Psoas muscle (tissue), 8 donors: ENCODE measurements around the gene IL12B. TPM values are rescaled to one million over a fixed set of nuclear protein-coding genes. Genes with fewer than 3 reads are reported as not detected.

ENCODE experiments used
- ATAC-seq, 4 donors: fragments of 200-7000 bp; cut with Tn5 transposase; one replicate each; pipeline ENCODE4 v1.9.1; 2020; ENCODE audit warnings: moderate library complexity in 3 of 4, mild to moderate bottlenecking in 2 of 4
- DNase-seq, 2 donors: peaks; one replicate each; pipeline ENCODE4 v3.0.0-alpha.2; 2020
- H3K27ac ChIP-seq: fragments of 200-600 bp; one replicate; pipeline ENCODE4 v1.8.0; 2022
- H3K27me3 ChIP-seq, 3 donors: fragments of 200-600 bp in 1 of 3; one replicate each; pipeline versions ENCODE4 v1.6.1 to v1.8.0; 2013 to 2022; ENCODE audit warnings: low read length in 2 of 3, mild to moderate bottlenecking in 2 of 3, moderate library complexity in 1 of 3; ENCODE audit not compliant: insufficient read depth in 3 of 3
- H3K36me3 ChIP-seq, 2 donors: fragments of 200-600 bp in 1 of 2; one replicate each; pipeline versions ENCODE4 v1.6.1 to v1.8.0; 2013 to 2022; ENCODE audit warnings: low read depth in 1 of 2, mild to moderate bottlenecking in 1 of 2, moderate library complexity in 1 of 2; ENCODE audit not compliant: insufficient read depth in 1 of 2
- H3K4me1 ChIP-seq: fragments of 200-600 bp; one replicate; pipeline ENCODE4 v1.8.0; 2022
- H3K4me3 ChIP-seq: fragments of 200-600 bp; one replicate; pipeline ENCODE4 v1.8.0; 2022; ENCODE audit warnings: mild to moderate bottlenecking
- H3K9me3 ChIP-seq: fragments of 200-600 bp; one replicate; pipeline ENCODE4 v1.8.0; 2022
- CTCF ChIP-seq: fragments of 200-600 bp; IDR thresholded peaks from one replicate; pipeline ENCODE4 v1.8.0; 2022; ENCODE audit warnings: antibody characterized with exemption
- WGBS, 3 donors: extraction: QIAGEN DNeasy Blood & Tissue Kit; methylation state at CpG; one replicate each; pipeline versions ENCODE4 v1.1.6 to v1.1.7; 2013; 5-methylcytosine and 5-hydroxymethylcytosine counted together
- intact Hi-C, 2 donors: fragments of 100-400 bp; cut with DNase I; formaldehyde crosslinking; loops; one replicate each; pipeline versions ENCODE4 v1.11.0 to v1.14.2; 2022
- polyA plus RNA-seq, 3 donors: library from polyadenylated mRNA; stranded (reverse); fragments of 200-250 nt; gene quantifications; one replicate each; pipeline ENCODE4 v1.2.3, GENCODE V29; 2013
- total RNA-seq, 4 donors: library from RNA; stranded (reverse); fragmentation: NEBNext Ultra II Directional in 2 of 4; extraction: Animal tissue kit (Norgen Biotek cat#: 25700) in 2 of 4; gene quantifications; one replicate each; pipeline versions ENCODE4 v1.2.1 to v1.2.4, GENCODE V29; 2021 to 2023
- donor health status: healthy with polysubstance abuse.
- donor health status: DM: no; HTN: no; CAD: no; lungs with moderate emphysema.
- donor health status: Bipolar disorder and iron deficiency.
- donor health status: healthy.
- donor health status: DM: yes; HTN: yes; CAD: no.
- donor health status: DM: no; HTN: no; CAD: no.
- donor health status: DM: no; HTN: no; CAD: no.
- donor health status: DM: yes; HTN: yes; CAD: no.

IL12B gene
- total and polyA plus RNA-seq, 7 donors = not detected

GRCh38 chr5:159318448-159318847 lies 11.8 kb downstream of the IL12B start:
- H3K36me3 ChIP-seq = no peaks in the 10 kb centered on the region
- H3K9me3 ChIP-seq = no peaks in the 10 kb centered on the region
- 83 to 85% (median 84%) methylated on average over 4 of the region's 4 CpGs for whole genome bisulfite sequencing, 3 donors
- TF ChIP-seq CTCF = no peak
- no peak overlapping the region for H3K4me3 ChIP-seq
- peaks cover 0 to 6% (median 0%) of the 10 kb centered on the region in 3 donors for H3K27me3 ChIP-seq
- no peak overlapping the region for H3K27ac ChIP-seq
- DNase-seq (no peak), ATAC-seq (no peak)
- no peaks in the 10 kb centered on the region for H3K4me1 ChIP-seq
- intact Hi-C loops = loop anchor here in 1 of 2 donors (5.0 kb wide), 1 partner anchor 161 kb away; no protein-coding TSS in a partner anchor

- Histone ChIP-seq H3K36me3 (no peaks in the 10 kb centered on the region), H3K4me1 (no peaks in the 10 kb centered on the region), H3K27ac (no peak overlapping the region), H3K27me3 (peaks cover 0 to 6% (median 0%) of the 10 kb centered on the region in 3 donors), H3K9me3 (no peaks in the 10 kb centered on the region), H3K4me3 (no peak overlapping the region)
- WGBS, 3 donors = 50 to 53% (median 53%) methylated on average over 2 of the region's 2 CpGs
- intact Hi-C loops = loop anchor here in 1 of 2 donors (5.0 kb wide), 1 partner anchor 161 kb away; no protein-coding TSS in a partner anchor
- no peak for DNase-seq
- ATAC-seq = no peak
- TF ChIP-seq CTCF = no peak
Measured at GRCh38 chr5:159317849-159318248, 12.4 kb downstream of the IL12B start.

GRCh38 chr5:159316519-159317383 lies 13.5 kb downstream of the IL12B start:
- ATAC-seq = no peak
- intact Hi-C loops = loop anchor here in 1 of 2 donors (5.0 kb wide), 1 partner anchor 159 kb away; no protein-coding TSS in a partner anchor

GRCh38 chr5:159313197-159313596 lies 17.1 kb downstream of the IL12B start:
- H3K27ac ChIP-seq = no peak overlapping the region
- no peak for TF ChIP-seq CTCF
- ATAC-seq (no peak), DNase-seq (no peak)
- H3K4me1 ChIP-seq = no peaks in the 10 kb centered on the region
- no peak overlapping the region for H3K4me3 ChIP-seq
- no peaks in the 10 kb centered on the region for H3K36me3 ChIP-seq
- peaks cover 0 to 21% (median 6%) of the 10 kb centered on the region in 3 donors for H3K27me3 ChIP-seq
- intact Hi-C loops = no loop called here
- H3K9me3 ChIP-seq = no peaks in the 10 kb centered on the region
- WGBS, 3 donors = 74 to 87% (median 80%) methylated on average over 2 of the region's 2 CpGs

More at GRCh38 chr5:159316519-159317383, 13.5 kb downstream of the IL12B start:
- Histone ChIP-seq H3K27ac (no peak overlapping the region), H3K36me3 (no peaks in the 10 kb centered on the region), H3K4me1 (no peaks in the 10 kb centered on the region), H3K4me3 (no peak overlapping the region), H3K9me3 (no peaks in the 10 kb centered on the region), H3K27me3 (peaks cover 0 to 3% (median 3%) of the 10 kb centered on the region in 3 donors)
- TF ChIP-seq CTCF = peak; percentile 35
- DNase-seq = no peak
- WGBS, 3 donors = 79 to 81% (median 80%) methylated on average over 9 of the region's 9 CpGs
